ENCODE measurements around the gene PARD3B.

Gene PARD3B

DNA sequence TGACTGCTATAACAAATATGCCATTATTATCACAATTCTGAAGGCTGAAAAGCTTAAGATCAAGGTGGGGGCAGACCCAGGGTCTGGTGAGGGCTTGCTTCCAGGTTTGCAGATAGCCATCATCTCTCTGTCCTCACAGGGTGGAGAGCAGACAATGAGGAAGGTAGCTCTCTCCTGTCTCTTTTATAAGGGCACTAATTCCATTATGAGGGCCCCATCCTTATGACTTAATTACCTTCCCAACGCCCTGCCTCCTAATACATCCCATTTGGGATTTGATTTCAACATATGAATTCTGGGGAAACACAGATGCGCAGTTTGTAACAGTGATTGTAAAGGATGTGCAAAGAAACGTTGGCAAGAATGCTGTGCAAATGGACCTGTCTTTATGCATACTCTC is 44.8 kb downstream of the PARD3B start:
- no peak for DNase-seq (ENCODE audit: low read depth, low spot score)

DNA sequence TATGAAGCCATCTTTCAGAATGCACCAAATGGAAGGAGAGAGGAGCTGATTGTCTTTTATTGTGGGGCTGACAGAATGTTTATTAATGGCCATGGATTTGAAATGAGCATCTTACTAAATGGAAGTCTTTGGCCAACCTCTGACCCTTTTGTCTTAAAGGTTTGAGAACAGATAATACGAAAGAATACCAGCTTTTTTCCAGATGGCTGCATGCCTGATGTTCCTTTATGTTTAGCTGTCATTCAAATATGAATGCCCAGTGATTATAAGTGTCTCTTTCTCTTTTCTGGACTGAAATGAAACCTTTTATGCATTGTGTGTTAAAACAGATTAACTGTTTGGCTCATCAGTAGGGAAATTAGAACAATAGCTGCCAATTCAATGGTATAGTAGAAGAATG is 46.0 kb downstream of the PARD3B start:
- no peak for DNase-seq (ENCODE audit: low read depth, low spot score)

- DNase-seq (ENCODE audit: low read depth, low spot score), result no peak
Measured at GRCh38 chr2:204604061-204604460, 58.8 kb downstream of the PARD3B start.

GRCh38 chr2:204608237-204608939 is 63.1 kb downstream of the PARD3B start:
- no peak for DNase-seq (ENCODE audit: low read depth, low spot score)

GRCh38 chr2:204611017-204611631 is 65.8 kb downstream of the PARD3B start:
- DNase-seq (ENCODE audit: low read depth, low spot score), result no peak

- no peak for DNase-seq (ENCODE audit: low read depth, low spot score)
Measured at GRCh38 chr2:204611764-204612163, 66.5 kb downstream of the PARD3B start.

- no peak for DNase-seq (ENCODE audit: low read depth, low spot score)
Measured at GRCh38 chr2:204613635-204614034, 68.4 kb downstream of the PARD3B start.

GRCh38 chr2:204615456-204615855 is 70.2 kb downstream of the PARD3B start:
- no peak for DNase-seq (ENCODE audit: low read depth, low spot score)

DNA sequence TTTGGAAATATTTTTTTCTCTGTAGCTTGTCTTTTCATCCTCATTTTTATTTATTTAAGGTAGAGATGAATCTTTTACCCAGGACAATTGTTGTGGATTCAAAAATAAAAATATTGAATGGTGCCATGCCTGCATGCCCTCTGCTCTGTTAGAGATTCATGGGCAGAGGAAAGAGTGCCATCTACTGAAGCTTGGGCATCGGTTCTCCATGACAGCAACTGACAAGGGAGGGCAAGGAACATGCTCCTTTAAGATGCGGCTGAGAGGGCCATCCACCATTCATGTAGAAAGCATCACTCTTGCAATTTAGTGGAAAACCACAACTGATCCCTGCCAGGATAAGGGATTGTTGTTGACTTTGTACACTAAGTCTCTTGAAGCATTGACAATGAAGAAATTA is 79.9 kb downstream of the PARD3B start:
- DNase-seq (ENCODE audit: low read depth, low spot score), result no peak

DNA sequence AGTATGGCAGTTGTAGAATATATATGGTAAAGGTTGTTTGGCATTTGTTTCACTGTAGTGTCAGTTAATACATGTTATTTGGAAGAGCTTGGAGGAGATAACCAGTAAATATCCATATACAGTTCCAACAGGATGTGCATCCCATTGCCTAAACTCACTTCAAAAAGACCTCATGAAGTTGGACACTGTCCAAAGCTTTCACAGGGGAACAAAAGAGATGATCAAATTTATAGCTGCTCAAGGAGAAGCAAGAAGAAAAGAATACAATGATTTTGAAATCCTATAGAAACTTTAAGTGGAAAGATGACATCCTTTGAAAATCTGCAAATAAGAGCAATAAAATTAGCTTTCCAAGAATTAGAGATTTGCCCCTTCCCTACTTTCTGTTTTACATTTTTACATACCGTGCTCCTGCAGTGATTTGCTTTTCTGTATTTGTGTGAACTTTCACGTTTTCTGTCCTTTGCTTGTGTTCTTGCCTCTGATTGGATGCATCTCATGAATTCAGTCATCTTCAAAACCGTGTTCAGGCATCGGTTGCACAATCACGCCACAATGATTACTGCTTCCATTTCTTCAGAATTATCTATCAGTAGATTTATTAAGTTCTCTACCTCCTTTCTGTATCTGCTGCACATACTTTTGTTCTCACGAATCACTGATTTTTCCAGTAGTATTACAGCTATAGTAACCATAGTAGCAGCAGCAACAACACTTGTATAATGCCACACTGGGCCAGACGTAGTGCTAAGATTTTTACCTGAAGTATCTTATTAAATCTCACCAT is 83.8 kb downstream of the PARD3B start:
- no peak for DNase-seq (ENCODE audit: low read depth, low spot score)

DNA sequence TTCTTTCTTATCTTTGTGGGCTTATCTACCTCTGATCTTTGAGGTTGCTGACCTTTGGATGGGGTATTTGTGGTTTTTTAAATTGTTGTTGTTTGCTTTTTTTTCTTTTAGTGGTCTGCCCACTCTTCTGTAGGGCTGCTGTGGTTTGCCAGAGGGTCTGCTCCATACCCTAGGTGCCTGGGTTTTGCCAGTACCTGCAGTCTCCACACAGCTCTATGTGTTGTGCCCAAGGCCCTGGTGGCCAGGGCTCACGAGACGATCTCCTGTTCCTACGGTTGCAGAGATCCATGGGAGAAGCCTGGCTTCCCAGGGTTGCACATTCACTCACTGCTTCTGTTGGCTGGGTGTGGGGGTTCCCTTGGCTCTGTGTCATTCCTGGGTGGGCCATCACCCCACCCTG is 87.1 kb downstream of the PARD3B start:
- DNase-seq (ENCODE audit: low read depth, low spot score), result no peak

DNA sequence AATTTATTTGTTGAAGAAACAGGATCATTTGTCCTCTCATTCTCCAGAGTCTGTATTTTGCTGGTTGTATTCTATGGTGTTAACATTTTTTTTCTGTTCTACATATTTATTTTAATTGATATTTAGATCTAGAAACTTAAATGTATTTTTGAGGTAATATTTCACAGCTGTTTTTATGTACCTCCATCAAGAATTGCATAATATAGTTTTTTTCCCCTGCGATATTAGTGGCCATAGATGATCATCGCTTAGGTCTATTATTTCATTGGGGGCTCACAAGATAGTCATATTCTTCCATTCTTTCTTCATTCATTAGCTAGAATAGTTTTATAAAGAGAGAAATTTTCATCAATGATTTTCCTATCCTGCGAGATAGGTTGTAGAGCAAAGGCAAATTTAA is 89.3 kb downstream of the PARD3B start:
- DNase-seq (ENCODE audit: low read depth, low spot score), result no peak

DNA sequence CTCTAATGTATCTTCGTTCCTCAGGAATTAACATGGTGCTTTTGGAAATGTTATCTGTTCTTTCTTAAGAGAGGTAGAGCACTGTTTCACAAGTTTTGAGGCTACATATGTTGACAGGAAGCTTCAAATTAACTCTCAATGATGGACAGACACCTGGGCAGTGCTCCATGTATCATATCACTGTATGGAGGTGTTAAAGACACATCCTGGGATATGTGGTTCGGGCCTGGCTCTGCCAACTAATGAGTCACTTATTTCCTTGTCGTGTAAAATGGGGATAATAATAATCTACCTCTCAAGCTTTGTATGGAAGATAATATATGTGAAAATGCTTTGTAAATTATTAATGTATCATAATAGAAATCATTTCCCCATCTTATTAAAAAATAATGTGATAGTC is 90.2 kb downstream of the PARD3B start:
- DNase-seq (ENCODE audit: low read depth, low spot score), result no peak

- DNase-seq (ENCODE audit: low read depth, low spot score), result no peak
Measured at GRCh38 chr2:204638471-204639194, 93.4 kb downstream of the PARD3B start.

DNA sequence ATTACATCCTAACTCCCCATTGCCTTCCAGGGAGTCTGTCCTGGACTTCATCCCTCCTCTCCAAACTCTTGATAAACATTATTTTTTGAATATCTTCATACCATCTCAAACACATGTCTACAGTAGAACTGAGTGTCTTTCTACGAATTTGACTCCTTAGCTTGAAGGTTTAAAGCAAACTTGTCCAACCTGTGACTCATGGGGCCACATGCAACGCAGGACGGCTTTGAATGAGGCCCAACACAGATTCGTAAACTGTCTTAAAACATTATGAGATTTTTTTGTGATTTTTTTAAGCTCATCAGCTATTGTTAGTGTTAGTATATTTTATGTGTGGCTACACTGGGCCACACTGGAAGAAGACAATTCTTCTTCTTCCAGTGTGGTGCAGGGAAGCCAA is 98.1 kb downstream of the PARD3B start:
- DNase-seq (ENCODE audit: low read depth, low spot score), result no peak

GRCh38 chr2:204645018-204645773 is 99.9 kb downstream of the PARD3B start:
- DNase-seq (ENCODE audit: low read depth, low spot score), result no peak

- no peak for DNase-seq (ENCODE audit: low read depth, low spot score)
Measured at GRCh38 chr2:204647626-204648025, 102.4 kb downstream of the PARD3B start.

DNA sequence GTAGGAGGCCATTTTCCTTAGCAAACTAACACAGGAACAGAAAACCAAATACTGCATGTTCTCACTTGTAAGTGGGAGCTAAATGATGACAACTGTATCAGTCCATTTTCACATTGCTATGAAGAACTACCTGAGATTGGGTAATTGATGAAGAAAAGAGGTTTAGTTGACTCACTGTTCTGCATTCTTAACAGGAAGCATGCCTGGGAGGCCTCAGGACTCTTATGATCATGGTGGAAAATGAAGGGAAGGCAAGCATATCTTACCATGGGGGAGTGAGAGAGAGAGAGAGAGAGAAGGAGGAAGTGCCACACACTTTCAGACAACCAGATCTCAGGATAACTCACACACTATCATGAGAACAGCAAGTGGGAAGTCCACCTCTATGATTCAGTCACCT is 105.3 kb downstream of the PARD3B start:
- DNase-seq (ENCODE audit: low read depth, low spot score), result no peak

DNA sequence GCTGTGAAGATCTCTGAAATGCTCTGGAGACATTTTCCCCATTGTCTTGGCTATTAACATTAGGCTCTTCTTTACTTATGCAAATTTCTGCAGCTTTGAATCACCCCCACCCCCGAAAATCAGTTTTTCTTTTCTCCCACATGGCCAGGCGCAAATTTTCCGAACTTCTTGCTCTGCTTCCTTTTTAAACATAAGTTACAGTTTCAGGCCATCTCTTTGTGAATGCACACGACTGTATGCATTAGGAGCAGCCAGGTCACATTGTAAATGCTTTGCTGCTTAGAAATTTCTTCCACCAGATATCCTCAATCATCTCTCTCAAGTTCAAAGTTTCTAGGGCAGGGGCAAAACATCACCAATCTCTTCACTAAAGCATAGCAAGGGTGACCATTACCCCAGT is 106.8 kb downstream of the PARD3B start:
- no peak for DNase-seq (ENCODE audit: low read depth, low spot score)

GRCh38 chr2:204654669-204655068 is 109.4 kb downstream of the PARD3B start:
- no peak for DNase-seq (ENCODE audit: low read depth, low spot score)

- DNase-seq (ENCODE audit: low read depth, low spot score), result no peak
Measured at GRCh38 chr2:204655101-204655500, 109.8 kb downstream of the PARD3B start.

Data from iPS DF 19.7 (cell line).